GM23248 (cell line): ENCODE measurements around the gene FDXR.

Source experiments
- EZH2 ChIP-seq: fragments of 200-600 bp; sonication (generic); IDR thresholded peaks from 2 replicates; pipeline ENCODE4 v1.6.1; 2018; ENCODE audit warnings: antibody characterized with exemption, mild to moderate bottlenecking; ENCODE audit not compliant: insufficient read depth, poor library complexity, severe bottlenecking
- EZH2phosphoT487 ChIP-seq: fragments of 200-600 bp; sonication (generic); IDR thresholded peaks from 2 replicates; pipeline ENCODE4 v1.6.1; 2018; ENCODE audit warnings: antibody characterized with exemption, moderate library complexity, mild to moderate bottlenecking, low read depth; ENCODE audit not compliant: insufficient read depth

DNA sequence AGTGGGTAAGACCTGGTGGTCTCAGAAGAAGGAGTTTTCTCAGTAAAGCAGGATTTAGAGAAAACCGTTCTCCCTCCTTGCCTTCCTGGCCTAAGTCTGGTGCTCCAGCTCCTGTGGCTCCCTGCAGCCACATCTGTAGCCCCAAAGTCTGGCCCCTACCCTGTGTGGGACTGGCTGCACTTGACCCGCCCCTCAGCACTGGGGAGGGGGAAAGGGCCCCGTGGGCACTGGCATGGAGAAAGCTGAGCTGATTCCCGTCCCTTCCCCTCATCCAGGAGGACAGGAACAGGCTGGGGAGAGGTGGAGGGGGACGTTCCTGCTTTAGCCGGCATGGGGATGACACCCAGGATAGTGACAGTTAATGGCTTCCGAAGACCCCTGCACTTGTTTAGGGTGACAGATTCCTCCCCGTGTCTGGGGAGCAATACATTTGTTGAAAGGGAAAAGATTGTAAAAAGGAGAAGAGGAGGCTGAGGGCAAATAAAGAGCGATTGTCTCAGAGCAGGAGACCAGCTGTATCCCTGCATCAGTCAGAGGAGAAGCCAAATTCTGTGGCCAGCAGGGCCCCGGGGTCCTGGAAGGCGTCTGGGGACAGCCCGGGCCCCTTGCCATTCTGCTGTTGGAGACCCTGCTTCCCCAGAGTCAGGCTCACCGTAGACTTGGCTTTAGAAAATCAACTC, 51.0 kb downstream of the FDXR start:
- TF ChIP-seq EZH2phosphoT487 (no peak), EZH2 (no peak)
